Umbilical cord (tissue), 2 donors: Measurements from ENCODE around the gene CDH11. TPM values are rescaled to one million over a fixed set of nuclear protein-coding genes. Genes with fewer than 3 reads are reported as not detected.

Experiments used
- DNase-seq: peaks from one replicate; pipeline ENCODE4 v3.0.0-alpha.2; 2015; ENCODE audit warnings: low spot score
- total RNA-seq: library from RNA; depleted of rRNA; stranded (reverse); fragments of >200 nt; gene quantifications from one replicate; pipeline ENCODE4 v1.2.3, GENCODE V29; 2014; ENCODE audit warnings: low replicate concordance; ENCODE audit not compliant: insufficient read depth

The CDH11 gene
- total RNA-seq, 1 donor from 2014 or later: 419 TPM

- peak; percentile 67 for DNase-seq
Measured at GRCh38 chr16:64919929-64920607, 201.8 kb downstream of the CDH11 start.

- no peak for DNase-seq
Measured at GRCh38 chr16:64919141-64919540, 202.7 kb downstream of the CDH11 start.

GRCh38 chr16:64916051-64916450, 205.8 kb downstream of the CDH11 start:
- DNase-seq: no peak

- DNase-seq: peak; percentile 91
Measured at GRCh38 chr16:64910356-64910755, 211.5 kb downstream of the CDH11 start.

- peak; percentile 78 for DNase-seq
Measured at GRCh38 chr16:64907844-64908243, 214.0 kb downstream of the CDH11 start.

- no peak for DNase-seq
Measured at GRCh38 chr16:64903770-64904169, 218.1 kb downstream of the CDH11 start.

GRCh38 chr16:64900517-64900916, 221.3 kb downstream of the CDH11 start:
- no peak for DNase-seq

GRCh38 chr16:64900019-64900418, 221.8 kb downstream of the CDH11 start:
- peak; percentile 42 for DNase-seq

GRCh38 chr16:64898159-64898558, 223.7 kb downstream of the CDH11 start:
- no peak for DNase-seq
